Ovary (tissue), 3 donors: ENCODE measurements around the gene TTC22.

Source experiments
- EP300 ChIP-seq: sonication (generic); formaldehyde crosslinking; IDR thresholded peaks from one replicate; pipeline ENCODE4 v1.6.1; 2017; ENCODE audit warnings: antibody characterized with exemption
- POLR2A ChIP-seq: fragments of 450-650 bp; IDR thresholded peaks from one replicate; pipeline ENCODE4 v1.6.1; 2017; ENCODE audit warnings: antibody characterized with exemption, mild to moderate bottlenecking, moderate library complexity
- TF ChIP-seq, protein P1 (sequence below), 3 donors: fragments of 450-650 bp in 2 of 3; fragments of 200-600 bp in 1 of 3; IDR thresholded peaks; one replicate each; pipeline versions ENCODE4 v1.5.1 to v1.8.0; 2016 to 2022; ENCODE audit warnings: antibody characterized with exemption in 3 of 3, mild to moderate bottlenecking in 1 of 3
- donor health status: DM: no; HTN: no; CAD: no.

DNA sequence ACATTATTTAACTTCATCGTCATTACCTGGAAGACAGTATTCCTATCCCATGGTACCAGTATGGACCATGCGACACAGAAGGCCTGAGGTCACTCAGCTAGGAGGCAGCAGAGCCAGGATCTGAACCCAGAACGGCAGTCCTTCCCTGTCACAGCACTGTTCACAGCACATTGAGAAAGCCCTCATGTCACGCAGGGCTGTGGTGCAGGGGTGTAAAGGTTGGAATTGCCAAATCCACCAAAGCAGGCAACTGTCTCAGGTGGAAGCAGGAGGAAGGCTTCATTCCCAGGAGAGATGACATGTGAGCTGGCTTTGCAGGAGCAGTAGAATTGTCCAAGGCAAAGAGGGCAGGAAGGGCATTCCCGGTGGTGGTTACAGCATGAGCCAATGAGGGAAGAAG lies 9.9 kb upstream of the TTC22 start:
- TF ChIP-seq POLR2A: no peak
- TF ChIP-seq, protein P1, sequence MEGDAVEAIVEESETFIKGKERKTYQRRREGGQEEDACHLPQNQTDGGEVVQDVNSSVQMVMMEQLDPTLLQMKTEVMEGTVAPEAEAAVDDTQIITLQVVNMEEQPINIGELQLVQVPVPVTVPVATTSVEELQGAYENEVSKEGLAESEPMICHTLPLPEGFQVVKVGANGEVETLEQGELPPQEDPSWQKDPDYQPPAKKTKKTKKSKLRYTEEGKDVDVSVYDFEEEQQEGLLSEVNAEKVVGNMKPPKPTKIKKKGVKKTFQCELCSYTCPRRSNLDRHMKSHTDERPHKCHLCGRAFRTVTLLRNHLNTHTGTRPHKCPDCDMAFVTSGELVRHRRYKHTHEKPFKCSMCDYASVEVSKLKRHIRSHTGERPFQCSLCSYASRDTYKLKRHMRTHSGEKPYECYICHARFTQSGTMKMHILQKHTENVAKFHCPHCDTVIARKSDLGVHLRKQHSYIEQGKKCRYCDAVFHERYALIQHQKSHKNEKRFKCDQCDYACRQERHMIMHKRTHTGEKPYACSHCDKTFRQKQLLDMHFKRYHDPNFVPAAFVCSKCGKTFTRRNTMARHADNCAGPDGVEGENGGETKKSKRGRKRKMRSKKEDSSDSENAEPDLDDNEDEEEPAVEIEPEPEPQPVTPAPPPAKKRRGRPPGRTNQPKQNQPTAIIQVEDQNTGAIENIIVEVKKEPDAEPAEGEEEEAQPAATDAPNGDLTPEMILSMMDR (IDR thresholded peaks at IDR 0.05): no peak
- TF ChIP-seq EP300: no peak
